HPDE6-E6E7 (cell line): Measurements from ENCODE around the gene SUPT20H.
"Not testable (repeated sequence)": the region's sequence is repeated elsewhere in the genome, so short reads cannot be mapped to it uniquely, and the experiment has no call there.

Experiments
- DNase-seq: peaks from one replicate; pipeline ENCODE4 v3.0.0; 2011; ENCODE audit warnings: missing footprints; ENCODE audit errors: extremely low spot score

The SUPT20H gene

GRCh38 chr13:37070145-37070695, 10.7 kb upstream of the SUPT20H start:
- DNase-seq: no peak

- no peak for DNase-seq
Observed at GRCh38 chr13:37069597-37070103, 10.2 kb upstream of the SUPT20H start.

- DNase-seq: no peak
Observed at GRCh38 chr13:37068962-37069361, 9.5 kb upstream of the SUPT20H start.

GRCh38 chr13:37067874-37068273, 8.4 kb upstream of the SUPT20H start:
- no peak for DNase-seq

- no peak for DNase-seq
Observed at GRCh38 chr13:37065890-37066526, 6.5 kb upstream of the SUPT20H start.

- no peak for DNase-seq
Observed at GRCh38 chr13:37059848-37060192, 332 bp upstream of the SUPT20H start.

GRCh38 chr13:37056228-37056627, 3.3 kb downstream of the SUPT20H start:
- DNase-seq: not testable (repeated sequence)

- DNase-seq: not testable (repeated sequence)
Observed at GRCh38 chr13:37053111-37053510, 6.4 kb downstream of the SUPT20H start.

GRCh38 chr13:37049810-37050209, 9.7 kb downstream of the SUPT20H start:
- DNase-seq: no peak

GRCh38 chr13:37047846-37048245, 11.6 kb downstream of the SUPT20H start:
- DNase-seq: no peak

- no peak for DNase-seq
Observed at GRCh38 chr13:37047032-37047431, 12.5 kb downstream of the SUPT20H start.

GRCh38 chr13:37046062-37046461, 13.4 kb downstream of the SUPT20H start:
- no peak for DNase-seq

GRCh38 chr13:37040789-37041188, 18.7 kb downstream of the SUPT20H start:
- no peak for DNase-seq

GRCh38 chr13:37039896-37040295, 19.6 kb downstream of the SUPT20H start:
- no peak for DNase-seq

- no peak for DNase-seq
Observed at GRCh38 chr13:37037241-37037640, 22.2 kb downstream of the SUPT20H start.

- no peak for DNase-seq
Observed at GRCh38 chr13:37029617-37030016, 29.9 kb downstream of the SUPT20H start.

- DNase-seq: no peak
Observed at GRCh38 chr13:37027639-37028038, 31.8 kb downstream of the SUPT20H start.

GRCh38 chr13:37026771-37027170, 32.7 kb downstream of the SUPT20H start:
- no peak for DNase-seq

- DNase-seq: no peak
Observed at GRCh38 chr13:37023871-37024270, 35.6 kb downstream of the SUPT20H start.

GRCh38 chr13:37014609-37015008, 44.9 kb downstream of the SUPT20H start:
- DNase-seq: no peak

- no peak for DNase-seq
Observed at GRCh38 chr13:37011788-37012187, 47.7 kb downstream of the SUPT20H start.

GRCh38 chr13:37011002-37011401, 48.5 kb downstream of the SUPT20H start:
- DNase-seq: no peak

GRCh38 chr13:37010424-37010823, 49.1 kb downstream of the SUPT20H start:
- DNase-seq: no peak

GRCh38 chr13:37009692-37010091, 49.8 kb downstream of the SUPT20H start:
- DNase-seq: no peak
